H1 (cell line): ENCODE data around the gene ARHGAP12. TPM values are rescaled to one million over a fixed set of nuclear protein-coding genes. Genes with fewer than 3 reads are reported as not detected.

Experiments used
- CHD2 ChIP-seq: IDR thresholded peaks from 2 replicates; pipeline ENCODE4 v1.6.1; 2012; ENCODE audit warnings: low read length, improper control_type of control experiment
- SRF ChIP-seq: IDR thresholded peaks from 2 replicates; pipeline ENCODE4 v1.6.1; 2011; ENCODE audit warnings: mild to moderate bottlenecking, low read depth, low read length, moderate library complexity
- polyA plus RNA-seq, 7 experiments: library from polyadenylated mRNA; depleted of rRNA in 3 of 7; stranded (reverse) in 5 of 7; unstranded in 2 of 7; fragments of >200 nt in 5 of 7; fragments of 200-250 nt in 2 of 7; gene quantifications; 1 replicate in 5 of 7; 2 replicates in 1 of 7; 4 replicates in 1 of 7; pipeline versions ENCODE4 v1.2.1 to v1.2.3, GENCODE V29; 2011 to 2013; ENCODE audit warnings: missing spikeins in 2 of 7, mixed read lengths in 2 of 7
- total RNA-seq: library from RNA; stranded (reverse); fragmentation: NEBNext Ultra II Directional; extraction: Animal tissue kit (Norgen Biotek cat#: 25700); gene quantifications from 2 replicates; pipeline ENCODE4 v1.2.1, GENCODE V29; 2021

Gene ARHGAP12
- total and polyA plus RNA-seq, 2 of the 8 experiments (the other 6 are each of a cell fraction or from before 2014, with no cell fraction given) = 10.1 to 39.0 TPM

- TF ChIP-seq CHD2 (no peak), SRF (no peak)
- TF ChIP-seq, all 59 proteins: peak for 0
Observed at GRCh38 chr10:31886885-31887284, 41.7 kb downstream of the ARHGAP12 start (continued).
